HG03432 (cell line): Measurements from ENCODE around the gene SEC14L6.

Source experiments
- ATAC-seq: cut with Tn5 transposase; IDR thresholded peaks from one replicate; pipeline ENCODE4 v1.9.1; 2021; ENCODE audit warnings: mild to moderate bottlenecking, moderate library complexity; ENCODE audit not compliant: unreplicated experiment

Gene SEC14L6

DNA sequence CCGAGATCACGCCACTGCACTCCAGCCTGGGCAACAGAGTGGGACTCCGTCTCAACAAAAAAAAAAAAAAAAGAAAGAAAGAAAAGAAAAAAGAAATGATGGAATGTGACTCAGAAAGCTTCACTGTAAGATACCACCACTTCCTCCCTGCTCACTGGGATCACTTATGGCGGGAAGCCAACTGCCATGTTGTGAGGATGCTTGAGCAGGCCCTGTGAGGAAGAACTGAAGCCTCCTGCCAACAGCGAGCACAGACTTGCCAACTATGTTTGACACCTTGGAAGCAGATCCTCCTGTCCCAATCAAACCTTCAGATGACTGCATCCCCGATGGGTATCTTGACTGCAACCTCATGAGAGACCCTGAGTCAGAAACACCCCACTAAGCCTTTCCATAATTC lies 8.3 kb downstream of the SEC14L6 start:
- ATAC-seq = no peak

DNA sequence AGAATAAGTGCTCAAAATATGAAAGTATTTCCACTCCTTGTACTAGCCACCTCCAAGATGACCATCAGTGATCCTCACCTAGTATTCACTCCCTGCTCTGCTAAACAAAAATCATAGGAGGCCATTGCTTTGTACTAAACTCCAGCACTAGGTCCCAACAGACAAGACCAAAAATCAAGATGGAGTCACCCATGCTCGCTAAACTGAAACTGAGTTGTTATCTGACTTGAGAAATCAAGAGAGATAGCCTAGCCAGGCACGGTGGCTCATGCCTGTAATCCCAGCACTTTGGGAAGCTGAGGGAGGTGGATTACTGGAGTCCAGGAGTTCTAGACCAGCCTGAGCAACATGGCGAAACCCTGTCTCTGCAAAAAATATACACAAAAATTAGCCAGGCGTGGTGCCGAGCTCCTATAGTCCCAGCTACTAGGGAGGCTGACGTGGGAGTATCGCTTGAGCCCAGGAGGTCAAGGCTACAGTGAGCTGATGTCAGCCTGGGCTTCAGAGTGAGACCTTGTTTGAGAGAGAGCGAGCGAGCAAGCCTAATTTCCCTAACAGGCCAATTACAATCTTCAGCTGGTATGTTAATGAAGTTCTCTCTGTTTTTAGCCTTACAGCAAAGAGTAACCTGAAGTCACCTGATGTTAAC lies 9.3 kb downstream of the SEC14L6 start:
- ATAC-seq = no peak

DNA sequence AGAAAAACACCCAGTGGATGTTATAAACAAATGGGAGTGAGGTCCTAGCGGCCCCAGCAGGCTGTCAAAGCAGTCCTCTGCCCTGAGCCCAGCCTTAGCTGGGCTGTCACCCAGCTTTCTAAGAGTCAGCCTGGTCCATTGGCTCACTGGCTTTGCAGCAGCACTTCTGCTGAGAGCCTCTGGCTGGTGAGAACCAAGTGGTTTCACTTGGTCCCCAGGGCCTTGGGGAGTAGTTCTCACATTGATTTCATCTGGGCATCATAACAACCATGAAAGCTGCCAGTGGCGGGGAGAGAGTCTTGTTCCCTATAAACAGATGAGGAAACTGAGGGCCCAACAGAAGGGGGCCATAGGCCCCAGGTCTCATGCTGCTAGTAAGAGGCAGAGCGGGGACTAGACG lies 11.4 kb downstream of the SEC14L6 start:
- no peak for ATAC-seq

DNA sequence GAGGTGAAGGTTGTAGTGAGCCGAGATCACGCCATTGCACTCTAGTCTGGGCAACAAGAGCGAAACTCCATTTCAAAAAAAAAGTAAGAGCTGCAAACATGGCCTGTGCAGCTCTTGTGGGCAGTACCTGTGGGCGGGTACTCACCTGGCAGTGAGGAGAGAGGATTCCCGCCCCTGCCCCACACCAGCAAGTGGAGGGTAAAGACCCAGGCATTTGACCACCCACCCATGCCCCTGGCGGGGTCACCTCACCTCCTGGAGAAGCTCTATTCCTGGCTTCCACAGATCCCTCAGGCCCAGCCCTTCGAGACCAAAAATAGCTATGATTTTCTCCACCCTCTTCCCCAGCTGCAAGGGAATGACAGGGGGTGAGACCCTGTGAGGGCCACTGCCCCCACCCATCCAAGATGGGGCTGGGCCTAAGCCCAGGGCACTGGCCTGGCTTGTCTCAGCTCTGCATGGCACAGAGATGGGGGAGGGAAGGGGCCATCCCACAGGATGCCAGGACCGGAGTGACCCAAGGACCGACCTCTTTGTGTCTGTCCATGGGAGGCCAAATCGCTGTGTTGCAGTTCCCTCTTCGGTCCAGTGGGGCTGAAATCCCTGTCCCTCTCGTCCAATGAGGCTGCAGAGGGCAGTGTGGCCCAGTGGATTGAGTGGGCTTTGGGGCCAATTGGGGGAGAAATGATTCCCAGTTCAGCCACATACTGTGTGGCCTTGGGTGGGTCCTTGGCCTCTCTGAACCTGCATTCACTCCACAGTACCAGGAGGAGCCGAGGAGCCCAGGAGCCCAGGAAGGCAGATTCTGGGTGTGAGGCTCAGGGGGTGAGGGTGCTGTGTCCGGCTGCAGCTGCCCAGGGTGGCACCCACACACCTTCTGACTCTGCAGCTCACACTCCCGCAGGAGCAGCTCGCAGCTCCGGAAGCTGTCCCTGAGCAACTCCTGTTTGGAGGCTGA lies 14.6 kb downstream of the SEC14L6 start:
- ATAC-seq = no peak

- ATAC-seq = no peak
Measured at GRCh38 chr22:30526656-30527055, 19.9 kb downstream of the SEC14L6 start.

GRCh38 chr22:30523646-30524489 lies 22.7 kb downstream of the SEC14L6 start:
- ATAC-seq = no peak

DNA sequence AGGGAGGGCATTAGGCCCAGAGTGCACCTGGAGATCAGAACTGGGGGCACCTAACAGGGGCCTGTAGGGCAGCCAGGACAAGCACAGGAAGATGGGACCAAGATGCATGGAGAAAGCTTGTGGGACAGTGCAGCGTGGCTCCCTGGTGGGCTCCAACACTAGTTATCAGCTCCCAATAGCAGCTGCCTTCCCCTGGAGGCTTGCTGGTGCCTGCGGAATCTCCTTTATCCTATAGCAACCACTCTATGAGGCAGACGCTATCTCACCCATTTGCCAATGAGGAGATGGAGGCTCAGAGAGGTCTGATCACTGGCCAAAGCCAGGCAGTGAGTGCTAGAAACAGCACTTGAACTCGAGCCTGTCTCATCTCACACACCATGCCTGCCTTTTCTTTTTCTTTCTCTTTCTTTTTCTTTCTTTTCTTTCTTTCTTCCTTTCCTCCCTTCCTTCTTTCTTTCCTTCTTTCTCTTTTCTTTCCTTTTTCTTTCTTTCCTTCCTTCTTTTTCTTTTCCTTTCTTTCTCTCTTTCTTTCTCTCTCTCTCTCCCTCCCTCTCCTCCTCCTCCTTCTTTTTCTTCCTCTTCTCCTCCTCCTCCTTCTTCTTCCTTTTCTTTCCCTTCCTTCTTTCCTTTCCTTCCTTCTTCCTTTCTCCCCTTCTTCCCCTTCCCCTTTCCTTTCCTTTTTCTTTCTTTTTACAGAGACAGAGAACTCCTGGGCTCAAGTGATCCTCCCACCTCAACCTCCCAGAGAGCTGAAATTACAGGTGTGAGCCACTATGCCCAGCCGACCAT lies 25.0 kb downstream of the SEC14L6 start:
- ATAC-seq = no peak

GRCh38 chr22:30519842-30520425 lies 26.6 kb downstream of the SEC14L6 start:
- no peak for ATAC-seq

DNA sequence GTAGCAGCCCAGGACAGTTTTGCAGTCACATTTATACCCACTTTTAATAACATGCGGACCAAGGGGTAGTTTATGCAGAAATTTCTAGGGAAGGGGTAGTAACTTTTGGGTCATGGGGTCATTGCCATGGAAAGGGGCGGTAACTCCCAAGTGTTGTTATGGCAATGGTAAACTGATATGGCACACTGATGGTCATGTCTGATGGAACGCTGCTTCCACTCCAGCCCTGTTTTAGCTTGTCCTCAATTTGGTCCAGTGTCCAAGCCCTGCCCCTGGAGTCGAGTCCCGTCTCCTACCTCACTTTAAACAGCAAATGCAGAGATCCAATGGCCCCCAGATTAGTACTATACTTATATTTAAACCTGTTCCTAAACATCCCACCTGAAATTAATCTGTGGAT lies 29.8 kb downstream of the SEC14L6 start:
- ATAC-seq = no peak

DNA sequence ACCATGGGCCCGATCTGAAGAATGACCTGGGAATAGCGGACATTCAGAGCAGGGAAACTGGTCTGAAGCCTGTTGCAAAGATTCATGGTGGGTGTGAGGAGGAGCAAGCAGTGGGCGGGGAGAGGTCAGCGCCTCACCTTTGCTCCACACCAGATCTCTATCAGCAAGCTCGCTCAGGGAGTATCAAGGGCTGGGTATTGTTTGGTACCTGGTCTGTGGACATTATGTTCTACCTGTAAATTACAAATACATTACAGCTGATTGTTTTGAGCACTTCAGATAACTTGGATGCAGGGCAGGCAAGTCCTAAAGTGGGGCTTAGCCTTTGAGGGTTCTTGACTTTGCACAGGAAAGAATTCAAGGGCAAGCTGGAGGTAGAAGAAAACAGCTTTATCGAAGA lies 30.3 kb downstream of the SEC14L6 start:
- ATAC-seq = no peak

- ATAC-seq = no peak
Measured at GRCh38 chr22:30514252-30514651, 32.3 kb downstream of the SEC14L6 start.

- ATAC-seq = no peak
Measured at GRCh38 chr22:30513462-30513861, 33.1 kb downstream of the SEC14L6 start.

DNA sequence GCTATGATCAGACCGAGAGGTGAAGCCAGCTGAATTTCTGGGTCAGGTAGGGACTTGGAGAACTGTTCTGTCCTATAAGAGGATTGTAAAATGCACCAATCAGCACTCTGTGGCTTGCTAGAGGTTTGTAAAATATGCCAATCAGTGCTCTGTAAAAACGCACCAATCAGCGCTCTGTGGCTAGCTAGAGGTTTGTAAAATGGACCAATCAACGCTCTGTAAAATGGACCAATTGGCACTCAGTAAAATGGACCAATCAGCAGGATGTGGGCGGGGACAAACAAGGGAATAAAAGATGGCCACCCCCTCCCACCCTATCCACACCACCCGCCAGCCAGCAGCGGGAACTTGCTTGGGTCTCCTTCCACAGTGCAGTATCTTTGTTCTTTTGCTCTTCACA lies 34.6 kb downstream of the SEC14L6 start:
- ATAC-seq = no peak

- ATAC-seq = no peak
Measured at GRCh38 chr22:30511109-30511508, 35.4 kb downstream of the SEC14L6 start.

DNA sequence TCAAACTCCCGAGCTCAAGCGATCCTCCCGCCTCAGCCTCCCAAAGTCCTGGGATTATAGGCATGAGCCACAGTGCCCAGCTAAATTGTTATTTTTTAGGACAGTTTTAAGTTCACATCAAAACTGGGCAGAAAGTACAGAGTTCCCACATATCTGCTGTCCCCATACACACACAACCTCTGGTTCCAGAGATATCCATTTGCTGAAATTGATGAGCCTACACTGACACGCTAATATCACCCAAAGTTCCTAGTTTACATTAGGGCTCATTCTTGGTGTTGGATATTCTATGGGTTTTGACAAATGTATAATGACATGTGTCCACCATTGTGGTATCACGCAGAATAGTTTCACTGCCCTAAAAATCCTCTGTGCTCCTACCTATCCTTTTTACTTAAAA lies 38.3 kb downstream of the SEC14L6 start:
- ATAC-seq = no peak

GRCh38 chr22:30507670-30508069 lies 38.9 kb downstream of the SEC14L6 start:
- ATAC-seq = no peak

DNA sequence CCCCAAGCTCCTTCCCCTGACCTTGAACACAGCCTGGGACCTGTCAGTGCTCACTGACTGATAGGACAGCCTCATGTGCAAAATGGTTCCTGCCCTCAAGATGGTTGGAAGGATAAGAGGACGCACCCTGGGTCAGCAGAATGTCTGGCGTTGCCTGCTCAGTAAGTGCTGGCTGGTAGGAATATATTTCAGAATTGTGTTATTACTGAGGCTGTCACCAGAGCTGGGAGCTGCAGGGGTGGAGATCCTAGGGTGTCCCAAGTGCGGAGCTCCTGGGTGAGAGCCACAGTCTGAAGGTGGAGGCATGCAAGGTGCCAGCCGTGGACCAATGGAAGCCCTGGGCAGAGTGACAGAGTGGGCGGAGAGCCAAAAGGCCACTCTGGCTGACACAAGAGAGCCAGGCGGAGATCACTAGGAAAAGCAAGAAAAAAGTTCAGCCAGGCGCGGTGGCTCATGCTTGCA lies 40.0 kb downstream of the SEC14L6 start:
- ATAC-seq = no peak

- ATAC-seq = no peak
Measured at GRCh38 chr22:30503551-30503950, 43.0 kb downstream of the SEC14L6 start.

GRCh38 chr22:30502911-30503310 lies 43.6 kb downstream of the SEC14L6 start:
- ATAC-seq = no peak

- no peak for ATAC-seq
Measured at GRCh38 chr22:30502153-30502552, 44.4 kb downstream of the SEC14L6 start.
